Measurements from ENCODE around the gene B4GALT5.

B4GALT5 gene

GRCh38 chr20:49694450-49695071, 19.1 kb downstream of the B4GALT5 start:
- no peak overlapping the region for H3K4me3 ChIP-seq (replicated peaks; ENCODE audit: low read depth, low read length)
- DNase-seq (ENCODE audit: low read depth) = no peak
- TF ChIP-seq CTCF (IDR thresholded peaks at IDR 0.05; ENCODE audit: low read length, missing control alignments) = no peak

- no peak overlapping the region for H3K4me3 ChIP-seq (replicated peaks; ENCODE audit: low read depth, low read length)
- no peak for TF ChIP-seq CTCF (IDR thresholded peaks at IDR 0.05; ENCODE audit: low read length, missing control alignments)
- no peak for DNase-seq (ENCODE audit: low read depth)
Observed at GRCh38 chr20:49693435-49694171, 20.1 kb downstream of the B4GALT5 start.

- H3K4me3 ChIP-seq (replicated peaks; ENCODE audit: low read depth, low read length) = no peak overlapping the region
- DNase-seq (ENCODE audit: low read depth) = no peak
- TF ChIP-seq CTCF (IDR thresholded peaks at IDR 0.05; ENCODE audit: low read length, missing control alignments) = no peak
Observed at GRCh38 chr20:49692941-49693340, 20.7 kb downstream of the B4GALT5 start.

GRCh38 chr20:49691818-49692568, 21.7 kb downstream of the B4GALT5 start:
- TF ChIP-seq CTCF (IDR thresholded peaks at IDR 0.05; ENCODE audit: low read length, missing control alignments) = no peak
- no peak overlapping the region for H3K4me3 ChIP-seq (replicated peaks; ENCODE audit: low read depth, low read length)
- no peak for DNase-seq (ENCODE audit: low read depth)

- DNase-seq (ENCODE audit: low read depth) = peak; percentile 72
- TF ChIP-seq CTCF (IDR thresholded peaks at IDR 0.05; ENCODE audit: low read length, missing control alignments) = no peak
- H3K4me3 ChIP-seq (replicated peaks; ENCODE audit: low read depth, low read length) = no peak overlapping the region
Observed at GRCh38 chr20:49690899-49691620, 22.6 kb downstream of the B4GALT5 start.

GRCh38 chr20:49687595-49688567, 25.8 kb downstream of the B4GALT5 start:
- no peak for DNase-seq (ENCODE audit: low read depth)
- H3K4me3 ChIP-seq (replicated peaks; ENCODE audit: low read depth, low read length) = no peak overlapping the region
- no peak for TF ChIP-seq CTCF (IDR thresholded peaks at IDR 0.05; ENCODE audit: low read length, missing control alignments)
